HepG2 (cell line): ENCODE data around the gene ACP7. TPM values are rescaled to one million over a fixed set of nuclear protein-coding genes. Genes with fewer than 3 reads are reported as not detected.

Source experiments
- CBX1 ChIP-seq: IDR thresholded peaks from one replicate; pipeline ENCODE4 v1.6.1; 2016; ENCODE audit warnings: antibody characterized with exemption, low read depth
- DDIT3 ChIP-seq: sonication (generic); formaldehyde crosslinking; IDR thresholded peaks from 2 replicates; pipeline ENCODE4 v1.4.0; 2020; ENCODE audit warnings: mild to moderate bottlenecking, missing genetic modification reagents
- ESRRA ChIP-seq: sonication (generic); formaldehyde crosslinking; IDR thresholded peaks from 2 replicates; pipeline ENCODE4 v1.5.1; 2020; ENCODE audit warnings: mild to moderate bottlenecking, low read depth, missing genetic modification reagents
- FOXA3 ChIP-seq: IDR thresholded peaks from 2 replicates; pipeline ENCODE4 v1.6.1; 2016; ENCODE audit warnings: missing genetic modification reagents, missing compliant biosample characterization
- HOXD1 ChIP-seq: sonication (generic); formaldehyde crosslinking; IDR thresholded peaks from 2 replicates; pipeline ENCODE4 v1.5.0; 2020; ENCODE audit warnings: missing genetic modification reagents
- KDM5B ChIP-seq: sonication (generic); formaldehyde crosslinking; IDR thresholded peaks from 2 replicates; pipeline ENCODE4 v1.4.0; 2020; ENCODE audit warnings: missing genetic modification reagents, mild to moderate bottlenecking, borderline replicate concordance
- PAX8 ChIP-seq: sonication (generic); formaldehyde crosslinking; IDR thresholded peaks from 2 replicates; pipeline ENCODE4 v1.8.0; 2022; ENCODE audit warnings: mild to moderate bottlenecking, missing genetic modification reagents, borderline replicate concordance
- PHF20 ChIP-seq: sonication (generic); formaldehyde crosslinking; IDR thresholded peaks from 2 replicates; pipeline ENCODE4 v1.5.0; 2020; ENCODE audit warnings: mild to moderate bottlenecking, missing genetic modification reagents
- ZNF12 ChIP-seq: sonication (generic); formaldehyde crosslinking; IDR thresholded peaks from 2 replicates; pipeline ENCODE4 v1.5.0; 2020; ENCODE audit warnings: missing genetic modification reagents
- ZNF280B ChIP-seq: sonication (generic); formaldehyde crosslinking; IDR thresholded peaks from 2 replicates; pipeline ENCODE4 v1.5.0; 2020; ENCODE audit warnings: missing genetic modification reagents, mild to moderate bottlenecking, borderline replicate concordance
- ZNF564 ChIP-seq: sonication (generic); formaldehyde crosslinking; IDR thresholded peaks from 2 replicates; pipeline ENCODE4 v1.8.1; 2023; ENCODE audit warnings: mild to moderate bottlenecking, missing genetic modification reagents
- ZNF589 ChIP-seq: sonication (generic); formaldehyde crosslinking; conservative IDR thresholded peaks from 2 replicates; pipeline ENCODE4 v1.8.0; 2022; ENCODE audit warnings: mild to moderate bottlenecking, moderate library complexity, missing genetic modification reagents
- ZNF605 ChIP-seq: sonication (generic); formaldehyde crosslinking; IDR thresholded peaks from 2 replicates; pipeline ENCODE4 v1.8.0; 2022; ENCODE audit warnings: mild to moderate bottlenecking, missing genetic modification reagents
- ZNF672 ChIP-seq: sonication (generic); formaldehyde crosslinking; IDR thresholded peaks from 2 replicates; pipeline ENCODE4 v1.8.1; 2022; ENCODE audit warnings: missing genetic modification reagents
- ZNF878 ChIP-seq: sonication (generic); formaldehyde crosslinking; IDR thresholded peaks from 2 replicates; pipeline ENCODE4 v1.8.1; 2023; ENCODE audit warnings: mild to moderate bottlenecking, missing genetic modification reagents, moderate library complexity
- ZSCAN31 ChIP-seq: sonication (generic); formaldehyde crosslinking; IDR thresholded peaks from 2 replicates; pipeline ENCODE4 v1.5.0; 2020; ENCODE audit warnings: low read depth, mild to moderate bottlenecking, missing genetic modification reagents
- polyA plus RNA-seq, 8 experiments: library from polyadenylated mRNA; depleted of rRNA in 3 of 8; stranded (reverse) in 7 of 8; unstranded in 1 of 8; fragments of >200 nt; fragmentation: Illumina TruSeq in 4 of 8; extraction: Trizol in 4 of 8; gene quantifications; 2 replicates each; pipeline versions ENCODE4 v1.2.1 to v1.2.3, GENCODE V29; 2011 to 2016; ENCODE audit warnings: low read depth in 4 of 8, missing spikeins in 1 of 8, mixed read lengths in 1 of 8; ENCODE audit not compliant: insufficient read depth in 1 of 8
- total RNA-seq, 5 experiments: library from RNA; depleted of rRNA; stranded (reverse); fragments of >200 nt; fragmentation: Illumina TruSeq; extraction: Trizol; gene quantifications; 2 replicates each; pipeline ENCODE4 v1.2.3, GENCODE V29; 2016; ENCODE audit warnings: low read depth in 1 of 5
- TF ChIP-seq, protein P1 (sequence below): sonication (generic); formaldehyde crosslinking; IDR thresholded peaks from 2 replicates; pipeline ENCODE4 v1.4.0; 2020; ENCODE audit warnings: missing genetic modification reagents, low read depth, mild to moderate bottlenecking, borderline replicate concordance
- TF ChIP-seq, protein P2 (sequence below): sonication (generic); formaldehyde crosslinking; IDR thresholded peaks from 2 replicates; pipeline ENCODE4 v1.8.1; 2023; ENCODE audit warnings: mild to moderate bottlenecking, missing genetic modification reagents
- TF ChIP-seq, protein P3 (sequence below): sonication (generic); formaldehyde crosslinking; IDR thresholded peaks from 2 replicates; pipeline ENCODE4 v1.4.0; 2020; ENCODE audit warnings: low read depth, missing genetic modification reagents
- TF ChIP-seq, protein P4 (sequence below): sonication (generic); formaldehyde crosslinking; IDR thresholded peaks from 2 replicates; pipeline ENCODE4 v1.8.0; 2022; ENCODE audit warnings: missing genetic modification reagents, mild to moderate bottlenecking, inconsistent platforms, borderline replicate concordance

The ACP7 gene
- total and polyA plus RNA-seq, 2 of the 13 experiments (the other 11 are each of a cell fraction or from before 2014, with no cell fraction given): not detected

DNA sequence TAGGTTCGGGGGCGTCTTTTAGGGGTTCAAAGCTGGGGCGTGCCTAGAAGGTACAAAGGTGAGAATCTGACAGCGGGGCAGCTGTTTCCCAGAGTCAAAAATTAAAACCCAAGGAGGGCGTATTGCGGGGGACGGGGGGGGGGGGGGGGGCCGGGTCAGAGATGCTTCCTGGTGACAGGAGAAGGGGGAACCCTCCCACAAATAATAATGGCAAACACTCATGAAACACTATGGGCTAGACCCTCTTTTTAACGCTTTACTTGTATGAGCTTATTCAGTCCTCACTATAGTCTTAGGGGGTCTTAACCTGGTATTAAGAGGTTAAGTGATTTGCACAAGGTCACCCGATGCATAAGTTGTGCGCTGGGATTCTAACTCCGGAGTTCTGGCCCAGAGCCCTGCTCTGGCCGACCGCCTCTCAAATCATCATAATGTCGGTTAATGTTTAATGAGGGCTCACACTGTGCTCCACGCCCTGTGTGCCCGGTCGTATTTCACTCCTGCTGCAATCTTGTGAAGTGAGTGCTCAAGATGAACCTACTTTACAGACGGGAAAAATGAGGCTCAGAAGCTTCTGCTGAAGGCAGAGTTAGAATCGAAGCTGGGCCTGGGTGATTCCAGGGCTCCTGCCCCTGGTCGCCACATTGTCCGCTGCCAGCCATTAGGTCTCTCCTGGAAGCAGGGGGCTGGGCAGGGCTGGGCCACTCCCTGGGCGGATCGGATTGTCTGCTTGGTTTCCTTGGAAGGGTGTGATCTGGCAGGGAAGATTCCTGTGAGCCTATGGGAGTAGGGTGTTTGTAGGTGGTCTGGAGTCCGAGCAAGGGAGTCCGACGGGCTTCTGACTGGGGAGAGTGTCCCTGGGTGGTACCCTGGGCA lies 42.4 kb downstream of the ACP7 start (continued):
- TF ChIP-seq ZSCAN31 (CRISPR knock-in tag): 0 out of 2 replicates have a peak, but pooled peaks have one; percentile 39
- 0 out of 2 replicates have a peak, but pooled peaks have one; percentile 40 for TF ChIP-seq ZNF605 (CRISPR knock-in tag)
- TF ChIP-seq, protein P1, sequence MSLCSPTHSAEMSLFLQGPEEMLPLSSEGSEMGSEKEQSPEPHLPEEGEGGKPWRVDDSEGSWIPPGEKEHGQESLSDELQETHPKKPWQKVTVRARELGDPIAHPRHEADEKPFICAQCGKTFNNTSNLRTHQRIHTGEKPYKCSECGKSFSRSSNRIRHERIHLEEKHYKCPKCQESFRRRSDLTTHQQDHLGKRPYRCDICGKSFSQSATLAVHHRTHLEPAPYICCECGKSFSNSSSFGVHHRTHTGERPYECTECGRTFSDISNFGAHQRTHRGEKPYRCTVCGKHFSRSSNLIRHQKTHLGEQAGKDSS: peak; percentile 94; the same call in 1 of the 2 replicates
- no peak for TF ChIP-seq ZNF672 (CRISPR knock-in tag)
- TF ChIP-seq DDIT3 (CRISPR knock-in tag): no peak
- peak; percentile 23; the same call in 1 of the 2 replicates for TF ChIP-seq KDM5B
- no peak for TF ChIP-seq ZNF280B
- TF ChIP-seq, protein P2, sequence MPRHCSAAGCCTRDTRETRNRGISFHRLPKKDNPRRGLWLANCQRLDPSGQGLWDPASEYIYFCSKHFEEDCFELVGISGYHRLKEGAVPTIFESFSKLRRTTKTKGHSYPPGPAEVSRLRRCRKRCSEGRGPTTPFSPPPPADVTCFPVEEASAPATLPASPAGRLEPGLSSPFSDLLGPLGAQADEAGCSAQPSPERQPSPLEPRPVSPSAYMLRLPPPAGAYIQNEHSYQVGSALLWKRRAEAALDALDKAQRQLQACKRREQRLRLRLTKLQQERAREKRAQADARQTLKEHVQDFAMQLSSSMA (CRISPR knock-in tag): no peak
- TF ChIP-seq ESRRA (CRISPR knock-in tag): no peak
- no peak for TF ChIP-seq HOXD1 (CRISPR knock-in tag)
- TF ChIP-seq, protein P3, sequence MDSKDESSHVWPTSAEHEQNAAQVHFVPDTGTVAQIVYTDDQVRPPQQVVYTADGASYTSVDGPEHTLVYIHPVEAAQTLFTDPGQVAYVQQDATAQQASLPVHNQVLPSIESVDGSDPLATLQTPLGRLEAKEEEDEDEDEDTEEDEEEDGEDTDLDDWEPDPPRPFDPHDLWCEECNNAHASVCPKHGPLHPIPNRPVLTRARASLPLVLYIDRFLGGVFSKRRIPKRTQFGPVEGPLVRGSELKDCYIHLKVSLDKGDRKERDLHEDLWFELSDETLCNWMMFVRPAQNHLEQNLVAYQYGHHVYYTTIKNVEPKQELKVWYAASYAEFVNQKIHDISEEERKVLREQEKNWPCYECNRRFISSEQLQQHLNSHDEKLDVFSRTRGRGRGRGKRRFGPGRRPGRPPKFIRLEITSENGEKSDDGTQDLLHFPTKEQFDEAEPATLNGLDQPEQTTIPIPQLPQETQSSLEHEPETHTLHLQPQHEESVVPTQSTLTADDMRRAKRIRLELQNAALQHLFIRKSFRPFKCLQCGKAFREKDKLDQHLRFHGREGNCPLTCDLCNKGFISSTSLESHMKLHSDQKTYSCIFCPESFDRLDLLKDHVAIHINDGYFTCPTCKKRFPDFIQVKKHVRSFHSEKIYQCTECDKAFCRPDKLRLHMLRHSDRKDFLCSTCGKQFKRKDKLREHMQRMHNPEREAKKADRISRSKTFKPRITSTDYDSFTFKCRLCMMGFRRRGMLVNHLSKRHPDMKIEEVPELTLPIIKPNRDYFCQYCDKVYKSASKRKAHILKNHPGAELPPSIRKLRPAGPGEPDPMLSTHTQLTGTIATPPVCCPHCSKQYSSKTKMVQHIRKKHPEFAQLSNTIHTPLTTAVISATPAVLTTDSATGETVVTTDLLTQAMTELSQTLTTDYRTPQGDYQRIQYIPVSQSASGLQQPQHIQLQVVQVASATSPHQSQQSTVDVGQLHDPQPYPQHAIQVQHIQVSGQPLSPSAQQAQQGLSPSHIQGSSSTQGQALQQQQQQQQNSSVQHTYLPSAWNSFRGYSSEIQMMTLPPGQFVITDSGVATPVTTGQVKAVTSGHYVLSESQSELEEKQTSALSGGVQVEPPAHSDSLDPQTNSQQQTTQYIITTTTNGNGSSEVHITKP (CRISPR knock-in tag): 0 out of 2 replicates have a peak, but pooled peaks have one; percentile 41
- TF ChIP-seq, protein P4, sequence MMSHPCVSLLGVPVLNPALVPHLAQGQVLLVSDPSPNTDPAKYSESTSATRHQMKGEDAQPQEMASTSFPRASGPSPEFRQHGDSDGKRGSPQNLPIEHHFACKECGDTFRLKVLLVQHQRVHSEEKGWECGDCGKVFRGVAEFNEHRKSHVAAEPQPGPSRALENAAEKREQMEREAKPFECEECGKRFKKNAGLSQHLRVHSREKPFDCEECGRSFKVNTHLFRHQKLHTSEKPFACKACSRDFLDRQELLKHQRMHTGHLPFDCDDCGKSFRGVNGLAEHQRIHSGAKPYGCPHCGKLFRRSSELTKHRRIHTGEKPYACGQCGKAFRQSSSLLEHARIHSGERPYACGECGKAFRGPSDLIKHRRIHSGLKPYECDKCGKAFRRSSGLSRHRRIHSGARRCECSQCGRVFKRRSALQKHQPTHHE (CRISPR knock-in tag): no peak
- no peak for TF ChIP-seq ZNF878 (CRISPR knock-in tag)
- TF ChIP-seq CBX1: no peak
- TF ChIP-seq ZNF564 (CRISPR knock-in tag): no peak
- TF ChIP-seq ZNF12: no peak
- no peak for TF ChIP-seq ZNF589 (CRISPR knock-in tag)
- no peak for TF ChIP-seq PHF20 (CRISPR knock-in tag)
- peak; percentile 31; the same call in 1 of the 2 replicates for TF ChIP-seq FOXA3 (CRISPR knock-in tag)
- no peak for TF ChIP-seq PAX8 (CRISPR knock-in tag)
